IPS-18a (cell line): ENCODE measurements around the gene CIZ1.

Experiments used
- H3K27ac ChIP-seq: one replicate; pipeline ENCODE4 v1.5.1; 2013; ENCODE audit warnings: low read length
- H3K27me3 ChIP-seq: one replicate; pipeline ENCODE4 v1.6.1; 2013; ENCODE audit warnings: mild to moderate bottlenecking, low read length; ENCODE audit not compliant: control insufficient read depth, insufficient read depth
- H3K36me3 ChIP-seq: one replicate; pipeline ENCODE4 v1.6.1; 2013; ENCODE audit warnings: low read depth, low read length; ENCODE audit not compliant: control insufficient read depth
- H3K4me1 ChIP-seq: one replicate; pipeline ENCODE4 v1.6.1; 2013; ENCODE audit warnings: low read depth, low read length; ENCODE audit not compliant: control insufficient read depth
- H3K4me3 ChIP-seq: one replicate; pipeline ENCODE4 v1.5.1; 2013; ENCODE audit warnings: low read length
- H3K9ac ChIP-seq: one replicate; pipeline ENCODE4 v1.6.1; 2013; ENCODE audit warnings: mild to moderate bottlenecking, low read length, moderate library complexity
- H3K9me3 ChIP-seq: one replicate; pipeline ENCODE4 v1.6.1; 2013; ENCODE audit warnings: low read depth, low read length; ENCODE audit not compliant: control insufficient read depth

CIZ1 gene

GRCh38 chr9:128163523-128164306 is 27.7 kb downstream of the CIZ1 start:
- no peak overlapping the region for H3K27ac ChIP-seq
- H3K27me3 ChIP-seq: no peaks in the 10 kb centered on the region
- peaks cover 5% of the 10 kb centered on the region for H3K4me1 ChIP-seq
- H3K4me3 ChIP-seq: no peak overlapping the region
- H3K36me3 ChIP-seq: peaks cover 39% of the 10 kb centered on the region
- H3K9me3 ChIP-seq: no peaks in the 10 kb centered on the region
- H3K9ac ChIP-seq: no peak overlapping the region

- H3K9ac ChIP-seq: no peak overlapping the region
- no peaks in the 10 kb centered on the region for H3K9me3 ChIP-seq
- H3K27me3 ChIP-seq: no peaks in the 10 kb centered on the region
- H3K36me3 ChIP-seq: peaks cover 36% of the 10 kb centered on the region
- H3K27ac ChIP-seq: no peak overlapping the region
- peaks cover 5% of the 10 kb centered on the region for H3K4me1 ChIP-seq
- no peak overlapping the region for H3K4me3 ChIP-seq
These were observed 28.3 kb downstream of the CIZ1 start for GRCh38 chr9:128163027-128163515.

- H3K9ac ChIP-seq: no peak overlapping the region
- H3K27me3 ChIP-seq: no peaks in the 10 kb centered on the region
- H3K9me3 ChIP-seq: no peaks in the 10 kb centered on the region
- peaks cover 32% of the 10 kb centered on the region for H3K36me3 ChIP-seq
- H3K4me3 ChIP-seq: no peak overlapping the region
- H3K4me1 ChIP-seq: peaks cover 5% of the 10 kb centered on the region
- no peak overlapping the region for H3K27ac ChIP-seq
These were observed 29.0 kb downstream of the CIZ1 start for GRCh38 chr9:128162215-128163026.

GRCh38 chr9:128161215-128161902 is 30.0 kb downstream of the CIZ1 start:
- Histone ChIP-seq H3K4me1 (peaks cover 5% of the 10 kb centered on the region), H3K4me3 (peak overlapping the region; percentile 85), H3K9ac (no peak overlapping the region), H3K27me3 (no peaks in the 10 kb centered on the region), H3K27ac (no peak overlapping the region), H3K9me3 (no peaks in the 10 kb centered on the region), H3K36me3 (peaks cover 21% of the 10 kb centered on the region)

- peak overlapping the region; percentile 85 for H3K4me3 ChIP-seq
- H3K9me3 ChIP-seq: no peaks in the 10 kb centered on the region
- no peak overlapping the region for H3K27ac ChIP-seq
These were observed 30.8 kb downstream of the CIZ1 start for GRCh38 chr9:128160603-128160987.

GRCh38 chr9:128159784-128160602 is 31.4 kb downstream of the CIZ1 start, which contains the start of gene BBLN:
BBLN (plus strand) TSS chr9:128160265; CDS start chr9:128160408, 143 bp downstream.
- H3K9ac ChIP-seq: peak within 1 kb of the TSS; percentile 79
- H3K9me3 ChIP-seq: no peaks in the 10 kb centered on the region
- H3K27ac ChIP-seq: peak within 1 kb of the TSS; percentile 75
- peak within 1 kb of the TSS; percentile 85 for H3K4me3 ChIP-seq
- H3K27me3 ChIP-seq: no peaks in the 10 kb centered on the region
- peaks cover 20% of the 10 kb centered on the region for H3K36me3 ChIP-seq
- peaks cover 5% of the 10 kb centered on the region for H3K4me1 ChIP-seq

More at GRCh38 chr9:128160603-128160987, 30.8 kb downstream of the CIZ1 start:
- peaks cover 20% of the 10 kb centered on the region for H3K36me3 ChIP-seq
- H3K27me3 ChIP-seq: no peaks in the 10 kb centered on the region
- H3K4me1 ChIP-seq: peaks cover 5% of the 10 kb centered on the region
- H3K9ac ChIP-seq: peak overlapping the region; percentile 79

- peak overlapping the region; percentile 75 for H3K27ac ChIP-seq
These were observed 31.9 kb downstream of the CIZ1 start for GRCh38 chr9:128159522-128159783.

GRCh38 chr9:128155736-128156500 is 35.5 kb downstream of the CIZ1 start:
- no peaks in the 10 kb centered on the region for H3K27me3 ChIP-seq
- H3K9ac ChIP-seq: no peak overlapping the region

More at GRCh38 chr9:128159522-128159783, 31.9 kb downstream of the CIZ1 start:
- Histone ChIP-seq H3K9me3 (no peaks in the 10 kb centered on the region), H3K4me3 (peak overlapping the region; percentile 43), H3K4me1 (peaks cover 5% of the 10 kb centered on the region), H3K36me3 (peaks cover 18% of the 10 kb centered on the region), H3K9ac (peak overlapping the region; percentile 48), H3K27me3 (no peaks in the 10 kb centered on the region)

GRCh38 chr9:128153947-128154695 is 37.3 kb downstream of the CIZ1 start:
- no peaks in the 10 kb centered on the region for H3K36me3 ChIP-seq
- no peaks in the 10 kb centered on the region for H3K4me1 ChIP-seq
- H3K27ac ChIP-seq: no peak overlapping the region
- no peaks in the 10 kb centered on the region for H3K9me3 ChIP-seq
- H3K4me3 ChIP-seq: no peak overlapping the region
- H3K9ac ChIP-seq: no peak overlapping the region
- H3K27me3 ChIP-seq: no peaks in the 10 kb centered on the region

More at GRCh38 chr9:128155736-128156500, 35.5 kb downstream of the CIZ1 start:
- no peaks in the 10 kb centered on the region for H3K9me3 ChIP-seq
- H3K36me3 ChIP-seq: no peaks in the 10 kb centered on the region
- no peak overlapping the region for H3K4me3 ChIP-seq
- no peak overlapping the region for H3K27ac ChIP-seq
- H3K4me1 ChIP-seq: peaks cover 2% of the 10 kb centered on the region
